Stimulated activated naive CD8-positive, alpha-beta T cell treated with anti-CD3 and anti-CD28 coated beads, Interleukin-15, amount 100 ng/mL, for 72 hours (primary cell): ENCODE measurements around the gene KCNQ1.
A peak's percentile ranks its signal among the peaks of the same experiment; 100 is the strongest.

Experiments used
- ATAC-seq: fragments of 150-1000 bp; cut with Tn5 transposase; 2 replicates; pipeline ENCODE4 v1.10.0; 2021; ENCODE audit warnings: mild to moderate bottlenecking, moderate library complexity
- DNase-seq, 2 donors: peaks; one replicate each; pipeline ENCODE4 v3.0.0; 2021 to 2022
- H3K27ac Mint-ChIP-seq, 2 donors: one replicate each; pipeline ENCODE4 v1.8.0; 2022; ENCODE audit warnings: mild to moderate bottlenecking in 2 of 2, mixed read lengths in 2 of 2, moderate library complexity in 2 of 2
- H3K27me3 Mint-ChIP-seq: one replicate; pipeline ENCODE4 v1.8.0; 2022; ENCODE audit warnings: mixed read lengths
- H3K4me1 Mint-ChIP-seq: one replicate; pipeline ENCODE4 v1.8.0; 2022; ENCODE audit warnings: mild to moderate bottlenecking, mixed read lengths
- H3K4me3 Mint-ChIP-seq, 2 donors: one replicate each; pipeline ENCODE4 v1.8.0; 2022; ENCODE audit warnings: mild to moderate bottlenecking in 2 of 2, mixed read lengths in 2 of 2, moderate library complexity in 1 of 2
- H3K9me3 Mint-ChIP-seq, 2 donors: one replicate each; pipeline ENCODE4 v1.8.0; 2022; ENCODE audit warnings: mixed read lengths in 2 of 2

KCNQ1 gene

GRCh38 chr11:2791521-2792380, 346.9 kb downstream of the KCNQ1 start:
- no peaks in the 10 kb centered on the region for H3K27me3 Mint-ChIP-seq
- ATAC-seq, result peak; percentile 78
- peak overlapping the region; percentile 85 to 87 for H3K4me3 Mint-ChIP-seq
- H3K9me3 Mint-ChIP-seq, result peaks cover under 1 to 3% of the 10 kb centered on the region in 2 donors
- peak overlapping the region; percentile 97 for H3K27ac Mint-ChIP-seq
- H3K4me1 Mint-ChIP-seq, result peaks cover 18% of the 10 kb centered on the region
- DNase-seq, result peak; percentile 52 to 55

DNA sequence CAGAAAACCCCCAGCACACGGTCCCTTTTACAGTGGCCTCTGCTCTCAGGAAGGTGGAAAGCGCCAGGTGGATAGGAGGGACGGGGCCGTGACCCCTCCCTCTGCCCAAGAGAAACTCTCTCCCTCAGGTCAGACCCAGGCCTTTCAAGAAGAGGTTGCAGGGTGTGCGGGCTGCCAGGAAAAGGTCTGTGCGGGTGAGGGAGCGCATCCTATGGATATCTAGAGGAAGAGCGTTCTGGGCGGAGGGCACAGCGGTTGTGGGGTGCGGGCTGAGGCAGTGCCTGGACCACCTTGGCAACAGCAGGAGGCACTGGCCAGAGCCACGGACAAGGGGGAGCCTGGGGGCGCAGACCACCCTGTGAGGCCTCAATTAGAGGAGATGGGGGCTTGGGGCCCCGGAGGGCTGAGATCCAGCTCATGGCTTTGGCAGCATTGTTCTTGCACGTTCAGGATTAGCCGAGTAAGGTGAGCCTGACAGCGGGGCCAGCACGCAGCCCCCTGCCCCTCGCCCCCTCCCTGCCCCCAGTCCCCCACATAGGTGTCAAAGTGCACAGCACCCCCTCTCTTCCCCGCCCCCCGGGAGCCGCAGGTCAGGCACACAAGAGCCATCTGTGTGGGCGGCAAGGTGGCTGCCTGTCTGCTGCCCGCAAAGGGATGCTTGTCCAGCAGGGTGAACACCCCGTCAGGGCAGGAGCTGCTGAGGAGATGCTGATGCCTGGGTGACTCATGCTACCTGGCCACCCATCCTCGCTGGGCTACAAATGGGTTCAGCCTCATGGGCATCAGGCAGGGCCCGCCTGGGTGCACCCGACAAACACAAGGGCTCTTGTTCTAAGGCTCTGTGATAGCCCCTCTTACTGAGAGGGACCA, 347.8 kb downstream of the KCNQ1 start:
- DNase-seq (no peak), ATAC-seq (peak; percentile 7)
- Mint-ChIP-seq H3K4me1 (peaks cover 18% of the 10 kb centered on the region), H3K9me3 (no peaks in the 10 kb centered on the region), H3K27me3 (no peaks in the 10 kb centered on the region), H3K27ac (peak overlapping the region; percentile 97), H3K4me3 (peak overlapping the region; percentile 85 to 87)

DNA sequence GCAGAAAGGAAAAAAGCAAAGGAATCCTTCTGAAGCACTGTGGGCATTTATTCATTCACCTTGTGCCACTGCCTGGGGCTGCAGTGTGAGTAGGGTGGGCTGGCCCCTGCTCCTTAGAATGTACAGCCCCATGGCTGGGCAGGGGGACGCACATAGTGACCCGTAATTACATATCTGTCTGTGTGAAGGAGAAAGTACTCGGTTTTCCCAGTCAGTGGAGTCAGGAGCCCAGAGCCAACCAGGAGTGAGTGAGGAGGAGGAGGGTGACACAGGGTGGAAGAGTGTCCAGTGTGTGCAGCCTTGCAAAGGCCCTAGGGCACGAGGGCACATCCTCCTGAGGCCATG, 348.9 kb downstream of the KCNQ1 start:
- no peak overlapping the region for H3K4me3 Mint-ChIP-seq
- H3K9me3 Mint-ChIP-seq, result no peaks in the 10 kb centered on the region
- H3K27ac Mint-ChIP-seq, result no peak overlapping the region
- peaks cover 18% of the 10 kb centered on the region for H3K4me1 Mint-ChIP-seq
- DNase-seq, result no peak
- H3K27me3 Mint-ChIP-seq, result no peaks in the 10 kb centered on the region
- ATAC-seq, result no peak

GRCh38 chr11:2794046-2794967, 349.5 kb downstream of the KCNQ1 start:
- DNase-seq (no peak), ATAC-seq (no peak)
- no peaks in the 10 kb centered on the region for H3K9me3 Mint-ChIP-seq
- H3K27ac Mint-ChIP-seq, result no peak overlapping the region
- H3K4me1 Mint-ChIP-seq, result peaks cover 18% of the 10 kb centered on the region
- no peaks in the 10 kb centered on the region for H3K27me3 Mint-ChIP-seq
- H3K4me3 Mint-ChIP-seq, result no peak overlapping the region

DNA sequence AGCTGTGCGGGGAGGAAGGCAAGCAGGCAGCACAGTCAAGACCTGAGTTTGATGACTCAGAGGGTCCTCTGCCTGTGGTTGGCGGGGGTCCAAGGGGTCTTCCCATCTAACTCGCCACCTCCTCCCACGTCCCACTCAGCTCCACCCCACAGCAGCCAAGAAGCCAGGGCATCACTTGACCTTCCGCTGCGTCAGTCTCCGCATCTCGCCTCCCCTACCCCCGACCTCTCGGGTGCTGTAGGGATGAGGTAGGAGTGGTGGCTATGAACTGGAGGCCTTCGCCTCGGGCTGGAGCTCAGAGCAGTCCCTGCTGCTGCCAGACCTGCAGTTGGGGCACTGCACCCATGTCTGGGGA, 350.1 kb downstream of the KCNQ1 start:
- ATAC-seq (no peak), DNase-seq (no peak)
- Mint-ChIP-seq H3K9me3 (no peaks in the 10 kb centered on the region), H3K4me1 (peaks cover 18% of the 10 kb centered on the region), H3K4me3 (no peak overlapping the region), H3K27me3 (no peaks in the 10 kb centered on the region), H3K27ac (no peak overlapping the region)

- no peak for ATAC-seq
- peak in 1 of 2 donors; percentile 5 for DNase-seq
- no peak overlapping the region for H3K27ac Mint-ChIP-seq
- H3K27me3 Mint-ChIP-seq, result no peaks in the 10 kb centered on the region
- no peak overlapping the region for H3K4me3 Mint-ChIP-seq
- H3K9me3 Mint-ChIP-seq, result no peaks in the 10 kb centered on the region
- peaks cover 18% of the 10 kb centered on the region for H3K4me1 Mint-ChIP-seq
Measured at GRCh38 chr11:2795491-2795991, 350.7 kb downstream of the KCNQ1 start.

DNA sequence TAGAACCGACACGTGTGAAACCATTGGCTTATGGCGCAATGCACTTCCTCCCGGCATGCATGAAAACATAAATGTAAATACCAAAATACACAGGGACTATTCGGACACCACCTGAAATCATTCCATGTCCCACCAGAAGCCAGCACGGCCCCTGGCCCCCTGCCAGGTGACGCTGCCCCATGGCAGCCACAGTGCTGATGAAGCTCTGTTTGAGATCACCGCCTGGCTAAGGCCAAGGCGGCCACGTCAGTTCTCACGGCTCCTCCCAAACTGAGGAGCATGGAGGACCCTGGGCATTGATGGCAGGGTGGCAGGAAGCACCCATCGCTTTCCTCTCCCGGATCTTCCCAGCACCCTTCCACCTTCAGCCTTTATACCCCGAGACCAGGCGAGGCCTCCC, 351.3 kb downstream of the KCNQ1 start:
- Mint-ChIP-seq H3K27ac (no peak overlapping the region), H3K4me3 (no peak overlapping the region), H3K4me1 (peaks cover 18% of the 10 kb centered on the region), H3K27me3 (no peaks in the 10 kb centered on the region), H3K9me3 (no peaks in the 10 kb centered on the region)
- ATAC-seq, result no peak
- DNase-seq, result no peak

DNA sequence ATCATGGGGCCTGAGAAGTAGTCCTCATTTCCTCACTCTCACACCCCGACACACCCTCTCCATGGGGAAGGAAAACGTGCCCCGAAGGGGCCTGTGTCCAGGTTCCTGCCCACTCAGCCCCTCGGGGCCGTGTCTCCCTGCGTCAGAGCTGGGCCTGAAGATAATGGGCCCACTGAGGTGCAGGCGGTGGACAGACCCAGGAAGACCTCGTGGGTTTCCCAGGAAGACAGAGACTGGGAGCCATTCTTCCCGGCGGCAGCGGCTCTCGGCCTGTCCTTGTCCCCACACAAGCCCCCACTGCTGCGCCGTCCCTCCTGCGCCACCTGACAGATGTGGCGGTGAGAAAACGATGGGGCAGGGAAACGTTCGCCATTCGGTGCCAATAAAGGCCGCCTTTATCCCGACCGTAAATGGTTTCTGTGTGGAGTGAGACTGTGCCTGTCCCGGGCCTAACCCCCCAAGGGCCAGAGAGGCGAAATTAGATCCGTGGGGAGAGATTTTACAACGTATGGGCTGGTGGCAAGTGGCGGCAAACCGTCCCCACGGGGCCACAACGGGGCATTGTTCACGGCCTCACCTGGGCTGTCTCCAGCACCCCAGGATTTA, 351.8 kb downstream of the KCNQ1 start:
- no peaks in the 10 kb centered on the region for H3K27me3 Mint-ChIP-seq
- no peaks in the 10 kb centered on the region for H3K9me3 Mint-ChIP-seq
- ATAC-seq, result no peak
- peak in 1 of 2 donors; percentile 8 for DNase-seq
- H3K4me1 Mint-ChIP-seq, result peaks cover 18% of the 10 kb centered on the region
- H3K4me3 Mint-ChIP-seq, result no peak overlapping the region
- H3K27ac Mint-ChIP-seq, result no peak overlapping the region

DNA sequence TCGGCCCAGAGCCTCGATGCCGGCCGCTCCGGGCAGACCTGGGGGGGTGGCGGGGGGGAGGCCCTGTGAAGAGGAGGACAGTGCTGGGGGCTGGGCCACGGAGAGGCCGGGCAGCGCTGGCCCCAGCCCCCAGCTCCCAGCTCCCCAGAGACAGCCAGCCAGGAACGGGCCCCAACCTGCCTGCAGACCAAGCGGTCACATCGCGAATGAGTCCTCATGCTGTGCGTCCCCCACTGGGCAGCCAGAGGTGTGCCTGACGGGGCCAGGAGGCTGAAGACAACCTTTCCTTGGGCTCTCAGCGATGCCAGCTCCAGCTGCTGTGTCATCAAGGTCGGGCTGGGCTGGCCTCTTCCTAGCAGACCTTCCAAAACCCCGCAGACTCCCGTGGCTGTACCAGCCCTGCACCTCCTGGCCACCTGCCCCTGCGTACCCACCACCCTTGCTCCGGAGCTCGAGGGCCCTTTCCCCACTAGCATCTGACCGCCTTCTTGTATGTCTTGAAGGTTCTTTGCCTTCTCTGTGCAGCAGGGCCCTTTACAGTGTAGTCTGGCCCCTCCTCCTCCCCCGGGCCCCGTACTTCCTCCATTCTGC, 352.4 kb downstream of the KCNQ1 start:
- DNase-seq, result peak in 1 of 2 donors; percentile 7
- Mint-ChIP-seq H3K4me1 (peaks cover 13% of the 10 kb centered on the region), H3K27me3 (no peaks in the 10 kb centered on the region), H3K4me3 (no peak overlapping the region), H3K27ac (no peak overlapping the region), H3K9me3 (no peaks in the 10 kb centered on the region)
- ATAC-seq, result no peak

- DNase-seq (peak in 1 of 2 donors; percentile 6), ATAC-seq (no peak)
- Mint-ChIP-seq H3K4me3 (no peak overlapping the region), H3K4me1 (peaks cover 9% of the 10 kb centered on the region), H3K9me3 (no peaks in the 10 kb centered on the region), H3K27me3 (no peaks in the 10 kb centered on the region), H3K27ac (no peak overlapping the region)
Measured at GRCh38 chr11:2797741-2798361, 353.0 kb downstream of the KCNQ1 start.

DNA sequence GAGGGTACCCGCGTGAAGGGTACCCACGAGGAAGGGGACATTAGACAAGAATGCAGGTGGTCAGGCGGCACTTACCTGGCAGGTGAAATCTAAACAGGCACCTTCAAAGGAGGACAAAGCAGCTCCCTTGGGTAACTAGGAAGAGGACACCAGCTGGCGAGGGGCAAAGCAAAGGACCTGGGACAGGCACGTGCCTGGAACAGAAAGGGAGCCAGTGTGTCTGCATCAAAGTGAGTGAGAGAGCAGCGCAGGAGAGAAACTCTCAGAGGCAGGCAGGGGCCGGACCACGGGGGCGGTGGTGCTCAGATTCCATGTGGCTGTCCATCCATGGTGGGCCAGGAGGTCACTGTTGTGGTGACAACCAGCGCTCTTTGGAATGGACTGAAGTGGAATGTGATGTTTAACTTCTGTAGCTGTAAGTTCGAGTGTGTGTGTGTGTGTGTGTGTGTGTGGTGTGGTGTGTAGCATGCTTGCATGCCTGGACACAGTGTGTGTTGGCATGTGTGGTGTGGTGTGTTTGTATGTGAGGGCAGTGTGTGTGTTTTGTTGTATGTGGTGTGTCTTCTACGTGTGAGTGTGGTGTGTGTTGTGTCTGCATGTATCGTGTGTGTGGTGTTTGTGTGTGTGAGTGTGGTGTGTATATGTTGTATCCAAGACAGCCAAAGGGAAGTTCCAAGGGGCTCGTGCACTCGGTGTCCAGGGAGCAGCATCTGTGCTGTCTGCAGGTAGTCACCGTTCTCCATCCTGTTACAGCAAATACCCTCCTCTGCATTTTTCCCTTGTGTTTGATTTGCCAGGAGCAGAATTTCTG, 354.3 kb downstream of the KCNQ1 start:
- H3K27me3 Mint-ChIP-seq, result no peaks in the 10 kb centered on the region
- no peaks in the 10 kb centered on the region for H3K9me3 Mint-ChIP-seq
- H3K27ac Mint-ChIP-seq, result no peak overlapping the region
- DNase-seq (peak in 1 of 2 donors; percentile 7), ATAC-seq (no peak)
- H3K4me3 Mint-ChIP-seq, result no peak overlapping the region
- peaks cover 3% of the 10 kb centered on the region for H3K4me1 Mint-ChIP-seq

DNA sequence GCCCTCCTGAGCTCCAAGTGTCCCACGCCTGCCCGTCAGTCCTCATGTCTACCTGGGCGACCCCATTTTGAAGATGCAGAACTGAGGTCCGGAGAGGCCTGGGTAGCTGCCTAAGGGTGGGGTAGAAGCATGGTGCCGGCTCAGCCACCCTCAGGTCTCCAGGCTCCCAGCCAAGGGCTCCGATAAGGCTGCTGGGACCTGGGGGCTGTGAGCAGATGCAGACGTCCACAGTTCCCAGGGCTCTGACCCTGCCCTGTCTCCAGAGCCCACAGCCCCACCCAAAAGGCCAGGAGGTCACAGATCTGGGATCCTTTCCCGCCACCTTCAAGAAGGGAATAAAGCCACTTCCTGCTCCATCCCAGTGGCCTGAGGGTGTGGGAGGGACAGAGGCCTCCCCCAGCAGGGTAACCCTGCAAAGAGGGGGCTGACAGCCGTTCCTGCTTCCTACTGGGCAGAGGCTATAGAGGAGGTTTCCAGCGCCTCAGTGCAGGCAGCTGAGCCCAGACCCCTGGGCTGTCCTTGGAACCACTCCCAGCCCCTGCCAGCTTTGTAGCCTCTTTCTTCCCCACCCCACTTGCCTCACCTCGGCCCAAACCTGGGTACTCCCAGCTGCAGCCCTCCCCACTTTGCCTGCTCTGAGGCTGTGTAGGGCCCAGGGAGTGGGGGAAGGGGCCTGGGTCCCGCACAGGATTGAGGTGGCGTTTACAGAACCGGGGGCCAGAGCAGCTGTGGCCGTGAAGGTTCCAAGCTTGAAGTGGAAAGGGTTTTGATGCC, 355.3 kb downstream of the KCNQ1 start:
- DNase-seq, result peak in 1 of 2 donors; percentile 6
- ATAC-seq, result no peak
- H3K27ac Mint-ChIP-seq, result no peak overlapping the region
- H3K4me1 Mint-ChIP-seq, result no peaks in the 10 kb centered on the region
- no peak overlapping the region for H3K4me3 Mint-ChIP-seq
- no peaks in the 10 kb centered on the region for H3K9me3 Mint-ChIP-seq
- H3K27me3 Mint-ChIP-seq, result no peaks in the 10 kb centered on the region
